ENCODE results near the gene MRPL43. TPM values are rescaled to one million over a fixed set of nuclear protein-coding genes. Genes with fewer than 3 reads are reported as not detected.

MRPL43 gene
- total and polyA plus RNA-seq, 2 donors from 2014 or later: 81.5 to 157 TPM

DNA sequence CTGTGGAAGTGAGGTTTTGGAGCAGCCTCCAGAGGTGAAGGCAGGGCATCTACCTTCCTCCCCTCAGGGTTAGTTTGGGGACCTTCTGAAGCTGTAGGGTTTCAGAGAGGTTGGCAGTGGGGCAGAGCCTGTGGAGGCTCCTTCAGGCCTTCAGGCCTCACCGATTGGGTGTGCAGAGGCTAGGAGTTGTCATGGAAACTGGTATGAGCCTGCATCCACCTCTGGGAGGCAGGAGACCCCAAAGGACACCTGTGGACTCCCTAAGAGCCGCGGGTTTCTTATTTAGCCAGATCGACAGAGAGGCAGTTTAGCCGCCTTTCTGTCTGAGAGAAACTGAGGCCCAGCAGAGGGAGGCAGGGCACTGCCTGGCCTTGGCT, 14.3 kb upstream of the MRPL43 start:
- FAIRE-seq (no peak), DNase-seq (no peak)
- Histone ChIP-seq H3K36me3 (ENCODE audit: control insufficient read depth in 2 of 3, insufficient read depth in 3 of 3, low read length in 3 of 3) (peaks cover 0 to 22% (median 13%) of the 10 kb centered on the region in 3 donors), H3K4me1 (ENCODE audit: control insufficient read depth in 2 of 3, insufficient read depth in 2 of 3, low read depth in 1 of 3, low read length in 3 of 3) (peaks cover 7 to 28% (median 8%) of the 10 kb centered on the region in 3 donors), H3K27ac (ENCODE audit: low read depth in 2 of 2, low read length in 2 of 2) (peak overlapping the region; percentile 98 to 99), H3K9ac (ENCODE audit: low read length in 3 of 3) (peak overlapping the region; percentile 24 to 75 (median 37)), H3K27me3 (ENCODE audit: control insufficient read depth, insufficient read depth, low read length) (no peaks in the 10 kb centered on the region), H3K9me3 (ENCODE audit: control insufficient read depth in 2 of 3, insufficient read depth in 1 of 3, low read length in 3 of 3) (no peaks in the 10 kb centered on the region), H3K4me3 (ENCODE audit: low read length in 3 of 3) (peak overlapping the region; percentile 3 to 33 (median 4))
- no peak for TF ChIP-seq CTCF (IDR thresholded peaks at IDR 0.05; ENCODE audit: borderline replicate concordance, extremely low read depth, insufficient read depth)
- intact Hi-C loops (cut with DNase I): no loop called here

GRCh38 chr10:101000915-101001658, 13.8 kb upstream of the MRPL43 start:
- H3K4me1 ChIP-seq (ENCODE audit: control insufficient read depth in 2 of 3, insufficient read depth in 2 of 3, low read depth in 1 of 3, low read length in 3 of 3): peaks cover 7 to 32% (median 8%) of the 10 kb centered on the region in 3 donors
- H3K4me3 ChIP-seq (ENCODE audit: low read length in 3 of 3): peak overlapping the region; percentile 3 to 93 (median 4)
- FAIRE-seq (peak; percentile 73), DNase-seq (peak; percentile 82 to 97 (median 83))
- intact Hi-C loops (cut with DNase I): no loop called here
- peaks cover 0 to 20% (median 13%) of the 10 kb centered on the region in 3 donors for H3K36me3 ChIP-seq (ENCODE audit: control insufficient read depth in 2 of 3, insufficient read depth in 3 of 3, low read length in 3 of 3)
- no peak for TF ChIP-seq CTCF (IDR thresholded peaks at IDR 0.05; ENCODE audit: borderline replicate concordance, extremely low read depth, insufficient read depth)
- H3K9ac ChIP-seq (ENCODE audit: low read length in 3 of 3): peak overlapping the region; percentile 4 to 99 (median 56)
- H3K27me3 ChIP-seq (ENCODE audit: control insufficient read depth, insufficient read depth, low read length): no peaks in the 10 kb centered on the region
- H3K9me3 ChIP-seq (ENCODE audit: control insufficient read depth in 2 of 3, insufficient read depth in 1 of 3, low read length in 3 of 3): no peaks in the 10 kb centered on the region
- peak overlapping the region; percentile 98 to 99 for H3K27ac ChIP-seq (ENCODE audit: low read depth in 2 of 2, low read length in 2 of 2)

GRCh38 chr10:101000127-101000914, 13.0 kb upstream of the MRPL43 start:
- H3K9ac ChIP-seq (ENCODE audit: low read length in 3 of 3): peak overlapping the region; percentile 54 to 99 (median 88)
- peaks cover 0 to 16% (median 11%) of the 10 kb centered on the region in 3 donors for H3K36me3 ChIP-seq (ENCODE audit: control insufficient read depth in 2 of 3, insufficient read depth in 3 of 3, low read length in 3 of 3)
- peak overlapping the region; percentile 98 to 99 for H3K27ac ChIP-seq (ENCODE audit: low read depth in 2 of 2, low read length in 2 of 2)
- peak overlapping the region; percentile 75 to 93 (median 81) for H3K4me3 ChIP-seq (ENCODE audit: low read length in 3 of 3)
- no peak for TF ChIP-seq CTCF (IDR thresholded peaks at IDR 0.05; ENCODE audit: borderline replicate concordance, extremely low read depth, insufficient read depth)
- H3K27me3 ChIP-seq (ENCODE audit: control insufficient read depth, insufficient read depth, low read length): no peaks in the 10 kb centered on the region
- intact Hi-C loops (cut with DNase I): no loop called here
- FAIRE-seq (no peak), DNase-seq (peak; percentile 48 to 85 (median 73))
- peaks cover 7 to 32% (median 8%) of the 10 kb centered on the region in 3 donors for H3K4me1 ChIP-seq (ENCODE audit: control insufficient read depth in 2 of 3, insufficient read depth in 2 of 3, low read depth in 1 of 3, low read length in 3 of 3)
- H3K9me3 ChIP-seq (ENCODE audit: control insufficient read depth in 2 of 3, insufficient read depth in 1 of 3, low read length in 3 of 3): no peaks in the 10 kb centered on the region
